ENCODE results near the gene MROH9. TPM values are rescaled to one million over a fixed set of nuclear protein-coding genes. Genes with fewer than 3 reads are reported as not detected.

Gene MROH9
- total RNA-seq, 1 donor = under 0.01 TPM

DNA sequence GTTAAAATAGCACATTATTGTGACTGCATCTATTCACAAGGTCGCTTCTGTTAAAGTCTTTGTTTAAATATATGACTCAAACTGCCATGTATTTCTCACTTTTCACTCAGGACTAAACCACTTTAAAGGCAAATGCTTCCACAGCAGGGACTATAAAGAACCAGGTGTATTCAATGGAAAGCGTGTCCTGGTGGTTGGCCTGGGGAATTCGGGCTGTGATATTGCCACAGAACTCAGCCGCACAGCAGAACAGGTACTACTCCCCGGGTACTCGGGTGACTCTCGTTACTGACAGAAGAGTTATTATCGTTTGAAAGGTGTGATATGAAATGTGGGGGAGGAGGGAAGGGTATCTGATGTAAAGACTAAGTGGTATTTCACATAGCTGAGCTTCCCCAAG lies 172.6 kb downstream of the MROH9 start:
- H2AFZ ChIP-seq (ENCODE audit: low read length) = no peak overlapping the region
- H3K4me1 ChIP-seq (ENCODE audit: insufficient read depth, low read length) = peaks cover 5% of the 10 kb centered on the region
- no peaks in the 10 kb centered on the region for H3K27me3 ChIP-seq (ENCODE audit: insufficient read depth, low read length)
- TF ChIP-seq, protein P1, sequence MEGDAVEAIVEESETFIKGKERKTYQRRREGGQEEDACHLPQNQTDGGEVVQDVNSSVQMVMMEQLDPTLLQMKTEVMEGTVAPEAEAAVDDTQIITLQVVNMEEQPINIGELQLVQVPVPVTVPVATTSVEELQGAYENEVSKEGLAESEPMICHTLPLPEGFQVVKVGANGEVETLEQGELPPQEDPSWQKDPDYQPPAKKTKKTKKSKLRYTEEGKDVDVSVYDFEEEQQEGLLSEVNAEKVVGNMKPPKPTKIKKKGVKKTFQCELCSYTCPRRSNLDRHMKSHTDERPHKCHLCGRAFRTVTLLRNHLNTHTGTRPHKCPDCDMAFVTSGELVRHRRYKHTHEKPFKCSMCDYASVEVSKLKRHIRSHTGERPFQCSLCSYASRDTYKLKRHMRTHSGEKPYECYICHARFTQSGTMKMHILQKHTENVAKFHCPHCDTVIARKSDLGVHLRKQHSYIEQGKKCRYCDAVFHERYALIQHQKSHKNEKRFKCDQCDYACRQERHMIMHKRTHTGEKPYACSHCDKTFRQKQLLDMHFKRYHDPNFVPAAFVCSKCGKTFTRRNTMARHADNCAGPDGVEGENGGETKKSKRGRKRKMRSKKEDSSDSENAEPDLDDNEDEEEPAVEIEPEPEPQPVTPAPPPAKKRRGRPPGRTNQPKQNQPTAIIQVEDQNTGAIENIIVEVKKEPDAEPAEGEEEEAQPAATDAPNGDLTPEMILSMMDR (IDR thresholded peaks at IDR 0.05; ENCODE audit: extremely low read depth, low read depth, low read length) = no peak
- H3K9me3 ChIP-seq (ENCODE audit: low read depth, low read length) = no peaks in the 10 kb centered on the region
- no peaks in the 10 kb centered on the region for H3K36me3 ChIP-seq (ENCODE audit: insufficient read depth, low read length)
- H4K20me1 ChIP-seq (ENCODE audit: insufficient read depth, low read length) = no peaks in the 10 kb centered on the region
- no peak for DNase-seq (ENCODE audit: insufficient read length, low spot score, missing footprints)
- H3K27ac ChIP-seq (ENCODE audit: low read depth, low read length) = no peak overlapping the region
- H3K4me3 ChIP-seq (ENCODE audit: insufficient read depth, low read length) = no peak overlapping the region
- H3K79me2 ChIP-seq (ENCODE audit: insufficient read depth, low read length) = no peaks in the 10 kb centered on the region
- H3K4me2 ChIP-seq (ENCODE audit: insufficient read depth, low read length) = no peak overlapping the region

DNA sequence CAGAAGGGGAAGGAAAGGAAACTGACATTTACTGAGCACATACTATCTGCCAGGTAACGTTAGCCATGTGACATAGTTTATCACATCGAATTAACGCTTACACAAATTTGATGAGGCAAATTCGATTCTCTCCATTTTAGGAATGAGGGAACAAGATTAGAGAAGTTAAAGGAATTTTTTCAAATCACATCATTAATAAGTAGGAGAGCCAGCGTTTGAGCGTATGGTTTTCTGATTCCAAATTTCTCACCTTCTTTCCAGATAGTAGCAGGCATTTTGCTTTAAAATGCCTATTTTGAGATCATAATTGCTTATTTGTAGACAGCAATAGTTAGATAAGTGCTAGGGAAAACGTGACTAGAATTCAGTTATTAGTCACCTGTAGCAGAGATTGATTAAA lies 174.6 kb downstream of the MROH9 start:
- DNase-seq (ENCODE audit: insufficient read length, low spot score, missing footprints) = no peak
- Histone ChIP-seq H3K4me2 (ENCODE audit: insufficient read depth, low read length) (no peak overlapping the region), H3K79me2 (ENCODE audit: insufficient read depth, low read length) (no peaks in the 10 kb centered on the region), H3K27me3 (ENCODE audit: insufficient read depth, low read length) (no peaks in the 10 kb centered on the region), H3K9me3 (ENCODE audit: low read depth, low read length) (no peaks in the 10 kb centered on the region), H4K20me1 (ENCODE audit: insufficient read depth, low read length) (no peaks in the 10 kb centered on the region), H3K27ac (ENCODE audit: low read depth, low read length) (no peak overlapping the region), H2AFZ (ENCODE audit: low read length) (no peak overlapping the region), H3K4me3 (ENCODE audit: insufficient read depth, low read length) (no peak overlapping the region), H3K4me1 (ENCODE audit: insufficient read depth, low read length) (peaks cover 10% of the 10 kb centered on the region), H3K36me3 (ENCODE audit: insufficient read depth, low read length) (no peaks in the 10 kb centered on the region)
- TF ChIP-seq, protein P1 (IDR thresholded peaks at IDR 0.05; ENCODE audit: extremely low read depth, low read depth, low read length) = no peak

DNA sequence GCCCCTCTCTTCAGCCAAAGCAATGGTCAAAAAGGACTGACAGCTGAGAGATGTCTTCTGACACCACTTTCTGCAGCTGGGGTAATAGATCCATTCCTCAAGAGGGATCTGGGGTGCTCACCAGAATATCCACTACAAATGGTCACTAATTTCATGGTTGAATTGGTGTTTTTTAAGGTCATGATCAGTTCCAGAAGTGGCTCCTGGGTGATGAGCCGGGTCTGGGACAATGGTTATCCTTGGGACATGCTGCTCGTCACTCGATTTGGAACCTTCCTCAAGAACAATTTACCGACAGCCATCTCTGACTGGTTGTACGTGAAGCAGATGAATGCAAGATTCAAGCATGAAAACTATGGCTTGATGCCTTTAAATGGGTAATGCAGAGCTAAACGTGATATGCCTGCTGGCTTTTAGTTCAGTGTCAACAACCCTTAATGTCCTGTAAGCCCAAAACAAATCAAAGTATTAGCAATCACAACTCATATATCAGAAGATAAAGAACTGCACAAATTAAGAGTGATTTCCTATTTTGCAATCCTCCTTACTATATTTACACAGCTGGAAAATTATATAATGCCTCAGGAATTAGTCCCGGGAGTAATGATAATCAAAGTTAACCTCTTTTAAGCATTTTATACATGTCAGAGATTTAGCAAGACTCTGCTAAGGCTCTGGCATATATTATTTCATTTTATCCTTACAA lies 175.4 kb downstream of the MROH9 start:
- no peaks in the 10 kb centered on the region for H3K79me2 ChIP-seq (ENCODE audit: insufficient read depth, low read length)
- H3K4me2 ChIP-seq (ENCODE audit: insufficient read depth, low read length) = no peak overlapping the region
- no peak overlapping the region for H2AFZ ChIP-seq (ENCODE audit: low read length)
- DNase-seq (ENCODE audit: insufficient read length, low spot score, missing footprints) = no peak
- no peaks in the 10 kb centered on the region for H3K27me3 ChIP-seq (ENCODE audit: insufficient read depth, low read length)
- no peak overlapping the region for H3K27ac ChIP-seq (ENCODE audit: low read depth, low read length)
- H3K36me3 ChIP-seq (ENCODE audit: insufficient read depth, low read length) = no peaks in the 10 kb centered on the region
- no peaks in the 10 kb centered on the region for H3K9me3 ChIP-seq (ENCODE audit: low read depth, low read length)
- no peaks in the 10 kb centered on the region for H4K20me1 ChIP-seq (ENCODE audit: insufficient read depth, low read length)
- H3K4me1 ChIP-seq (ENCODE audit: insufficient read depth, low read length) = peaks cover 10% of the 10 kb centered on the region
- no peak overlapping the region for H3K4me3 ChIP-seq (ENCODE audit: insufficient read depth, low read length)
- TF ChIP-seq, protein P1 (IDR thresholded peaks at IDR 0.05; ENCODE audit: extremely low read depth, low read depth, low read length) = no peak

DNA sequence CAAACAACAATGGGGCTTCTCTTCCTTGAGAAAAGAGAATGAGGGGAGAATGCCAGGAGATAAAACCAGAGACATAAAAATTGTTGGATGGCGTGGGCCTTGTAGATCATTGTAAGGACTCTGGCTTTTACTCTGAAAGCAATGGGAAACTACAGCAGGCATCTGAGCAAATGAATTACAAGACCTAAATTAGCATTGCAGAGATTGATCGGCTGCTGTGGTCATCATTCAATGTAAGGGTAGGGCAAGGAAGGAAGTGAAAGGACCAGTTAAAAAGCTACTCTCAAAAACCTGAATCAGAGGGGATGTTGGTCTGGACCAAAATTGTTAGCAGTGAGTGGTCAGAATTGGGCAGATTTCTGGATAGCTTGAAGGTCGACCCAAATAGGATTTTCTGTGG lies 176.8 kb downstream of the MROH9 start:
- H4K20me1 ChIP-seq (ENCODE audit: insufficient read depth, low read length) = no peaks in the 10 kb centered on the region
- no peak overlapping the region for H3K27ac ChIP-seq (ENCODE audit: low read depth, low read length)
- H3K27me3 ChIP-seq (ENCODE audit: insufficient read depth, low read length) = no peaks in the 10 kb centered on the region
- H3K9me3 ChIP-seq (ENCODE audit: low read depth, low read length) = no peaks in the 10 kb centered on the region
- no peak for DNase-seq (ENCODE audit: insufficient read length, low spot score, missing footprints)
- TF ChIP-seq, protein P1 (IDR thresholded peaks at IDR 0.05; ENCODE audit: extremely low read depth, low read depth, low read length) = no peak
- H2AFZ ChIP-seq (ENCODE audit: low read length) = no peak overlapping the region
- no peaks in the 10 kb centered on the region for H3K79me2 ChIP-seq (ENCODE audit: insufficient read depth, low read length)
- peaks cover 10% of the 10 kb centered on the region for H3K4me1 ChIP-seq (ENCODE audit: insufficient read depth, low read length)
- no peak overlapping the region for H3K4me2 ChIP-seq (ENCODE audit: insufficient read depth, low read length)
- no peaks in the 10 kb centered on the region for H3K36me3 ChIP-seq (ENCODE audit: insufficient read depth, low read length)
- no peak overlapping the region for H3K4me3 ChIP-seq (ENCODE audit: insufficient read depth, low read length)
